SU-DHL-6 (cell line): Measurements from ENCODE around the gene KLHL29.

Experiments used
- H2AFZ ChIP-seq: fragments of 200-600 bp; sonication (generic); 2 replicates; pipeline ENCODE4 v1.6.1; 2014; ENCODE audit warnings: low read depth, mild to moderate bottlenecking, moderate library complexity, mixed read lengths, antibody characterized with exemption, low read length; ENCODE audit not compliant: severe bottlenecking
- H3F3A ChIP-seq: fragments of 200-600 bp; shearing (Covaris generic); 2 replicates; pipeline ENCODE4 v1.6.0; 2016; ENCODE audit warnings: antibody characterized with exemption, mild to moderate bottlenecking; ENCODE audit not compliant: insufficient read depth
- H3K27ac ChIP-seq: fragments of 200-600 bp; sonication (generic); 2 replicates; pipeline ENCODE4 v1.5.1; 2016; ENCODE audit warnings: low read depth, mild to moderate bottlenecking, low read length, moderate library complexity, mixed read lengths
- H3K27me3 ChIP-seq: fragments of 200-600 bp; sonication (generic), shearing (Covaris generic); 2 replicates; pipeline ENCODE4 v1.6.0; 2014; ENCODE audit warnings: mild to moderate bottlenecking, low read length
- H3K36me3 ChIP-seq: fragments of 200-600 bp; sonication (generic); 2 replicates; pipeline ENCODE4 v1.6.1; 2014; ENCODE audit warnings: mild to moderate bottlenecking, low read length, mixed read lengths
- H3K4me2 ChIP-seq: fragments of 300-600, 200-600 bp; shearing (Covaris generic), sonication (generic); 2 replicates; pipeline ENCODE4 v1.6.0; 2014; ENCODE audit warnings: low read length, low read depth, mild to moderate bottlenecking; ENCODE audit not compliant: poor library complexity, severe bottlenecking
- H3K4me3 ChIP-seq: fragments of 200-600 bp; sonication (generic); 2 replicates; pipeline ENCODE4 v1.5.1; 2014; ENCODE audit warnings: antibody characterized with exemption, low read length, mild to moderate bottlenecking, mixed read lengths; ENCODE audit not compliant: insufficient read depth, poor library complexity, severe bottlenecking
- H3K79me2 ChIP-seq: fragments of 200-600 bp; sonication (generic); 2 replicates; pipeline ENCODE4 v1.6.1; 2014; ENCODE audit warnings: mild to moderate bottlenecking, low read length, moderate library complexity; ENCODE audit not compliant: insufficient read depth
- H3K9ac ChIP-seq: fragments of 200-600 bp; sonication (generic); 2 replicates; pipeline ENCODE4 v1.7.0; 2014; ENCODE audit warnings: mild to moderate bottlenecking, low read length
- H3K9me2 ChIP-seq: fragments of 200-600 bp; sonication (generic); replicated peaks from 2 replicates; pipeline ENCODE4 v1.6.1; 2014; ENCODE audit warnings: low read length; ENCODE audit not compliant: insufficient read depth
- H3K9me3 ChIP-seq: fragments of 200-600 bp; sonication (generic); 2 replicates; pipeline ENCODE4 v1.6.1; 2014; ENCODE audit warnings: low read length, mixed read lengths; ENCODE audit not compliant: insufficient read depth
- H4K20me1 ChIP-seq: fragments of 200-600 bp; sonication (generic); 2 replicates; pipeline ENCODE4 v1.6.1; 2014; ENCODE audit warnings: low read depth, mild to moderate bottlenecking, antibody characterized with exemption, low read length, moderate library complexity, mixed read lengths
- EZH2phosphoT487 ChIP-seq: fragments of 200-600 bp; sonication (generic), shearing (Covaris generic); conservative IDR thresholded peaks from 2 replicates; pipeline ENCODE4 v1.6.1; 2018; ENCODE audit warnings: mild to moderate bottlenecking, antibody characterized with exemption, low read length, moderate library complexity, mixed read lengths
- TF ChIP-seq, protein P1 (sequence below): fragments of 200-600 bp; sonication (generic); IDR thresholded peaks from one replicate; pipeline ENCODE4 v1.5.1; 2017; ENCODE audit warnings: antibody characterized with exemption, mild to moderate bottlenecking, low read length, moderate library complexity; ENCODE audit not compliant: insufficient read depth, poor library complexity, severe bottlenecking

The KLHL29 gene

DNA sequence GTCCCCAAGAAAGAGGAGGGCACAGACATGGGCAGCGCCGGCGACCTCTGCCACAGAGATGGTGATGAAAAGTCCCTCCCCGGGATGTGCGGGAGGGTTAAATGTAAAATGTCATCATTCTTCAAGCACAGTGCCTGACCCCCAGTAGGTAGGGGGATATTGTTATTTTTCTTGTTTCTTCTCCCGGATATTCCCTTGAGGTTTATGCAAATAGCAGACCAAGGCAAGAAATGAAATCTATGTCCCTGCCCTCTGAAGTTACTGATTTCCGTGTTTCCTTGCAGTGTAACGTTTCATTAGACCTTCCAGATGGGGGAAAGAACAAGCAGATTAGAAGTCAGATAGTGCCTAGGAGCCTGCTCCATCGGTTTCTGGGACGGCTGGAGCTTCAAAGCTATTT lies 158.3 kb downstream of the KLHL29 start:
- H3K4me2 ChIP-seq: no peak overlapping the region
- no peaks in the 10 kb centered on the region for H3K27me3 ChIP-seq
- no peak overlapping the region for H2AFZ ChIP-seq
- no peaks in the 10 kb centered on the region for H4K20me1 ChIP-seq
- H3K9ac ChIP-seq: no peak overlapping the region
- no peaks in the 10 kb centered on the region for H3K36me3 ChIP-seq
- H3F3A ChIP-seq: no peaks in the 10 kb centered on the region
- no peaks in the 10 kb centered on the region for H3K79me2 ChIP-seq
- no peak overlapping the region for H3K27ac ChIP-seq
- no peaks in the 10 kb centered on the region for H3K9me2 ChIP-seq
- no peaks in the 10 kb centered on the region for H3K9me3 ChIP-seq
- TF ChIP-seq EZH2phosphoT487: no peak
- TF ChIP-seq, protein P1, sequence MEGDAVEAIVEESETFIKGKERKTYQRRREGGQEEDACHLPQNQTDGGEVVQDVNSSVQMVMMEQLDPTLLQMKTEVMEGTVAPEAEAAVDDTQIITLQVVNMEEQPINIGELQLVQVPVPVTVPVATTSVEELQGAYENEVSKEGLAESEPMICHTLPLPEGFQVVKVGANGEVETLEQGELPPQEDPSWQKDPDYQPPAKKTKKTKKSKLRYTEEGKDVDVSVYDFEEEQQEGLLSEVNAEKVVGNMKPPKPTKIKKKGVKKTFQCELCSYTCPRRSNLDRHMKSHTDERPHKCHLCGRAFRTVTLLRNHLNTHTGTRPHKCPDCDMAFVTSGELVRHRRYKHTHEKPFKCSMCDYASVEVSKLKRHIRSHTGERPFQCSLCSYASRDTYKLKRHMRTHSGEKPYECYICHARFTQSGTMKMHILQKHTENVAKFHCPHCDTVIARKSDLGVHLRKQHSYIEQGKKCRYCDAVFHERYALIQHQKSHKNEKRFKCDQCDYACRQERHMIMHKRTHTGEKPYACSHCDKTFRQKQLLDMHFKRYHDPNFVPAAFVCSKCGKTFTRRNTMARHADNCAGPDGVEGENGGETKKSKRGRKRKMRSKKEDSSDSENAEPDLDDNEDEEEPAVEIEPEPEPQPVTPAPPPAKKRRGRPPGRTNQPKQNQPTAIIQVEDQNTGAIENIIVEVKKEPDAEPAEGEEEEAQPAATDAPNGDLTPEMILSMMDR: no peak
- H3K4me3 ChIP-seq: no peak overlapping the region

DNA sequence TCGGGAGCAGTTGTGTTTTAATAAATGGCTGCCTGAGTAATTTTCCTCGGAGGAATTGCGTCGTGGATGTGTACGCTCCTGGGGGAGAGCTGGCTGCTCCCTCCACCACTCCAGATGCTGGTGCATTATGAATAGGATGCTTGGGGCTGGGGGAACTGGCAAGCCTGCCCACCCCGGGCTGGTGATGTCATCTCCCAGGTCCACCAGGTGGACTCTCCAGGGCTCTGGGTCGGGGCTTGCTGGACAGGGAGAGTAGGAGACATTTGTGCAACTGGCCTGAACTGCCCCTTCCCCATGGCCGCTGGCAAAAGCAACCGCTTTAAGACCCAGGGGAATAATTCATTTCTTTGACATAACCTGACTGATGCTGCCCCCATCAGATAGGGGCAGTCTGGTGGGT lies 158.7 kb downstream of the KLHL29 start:
- TF ChIP-seq, protein P1: no peak
- TF ChIP-seq EZH2phosphoT487: no peak
- no peak overlapping the region for H3K4me3 ChIP-seq
- no peak overlapping the region for H3K4me2 ChIP-seq

DNA sequence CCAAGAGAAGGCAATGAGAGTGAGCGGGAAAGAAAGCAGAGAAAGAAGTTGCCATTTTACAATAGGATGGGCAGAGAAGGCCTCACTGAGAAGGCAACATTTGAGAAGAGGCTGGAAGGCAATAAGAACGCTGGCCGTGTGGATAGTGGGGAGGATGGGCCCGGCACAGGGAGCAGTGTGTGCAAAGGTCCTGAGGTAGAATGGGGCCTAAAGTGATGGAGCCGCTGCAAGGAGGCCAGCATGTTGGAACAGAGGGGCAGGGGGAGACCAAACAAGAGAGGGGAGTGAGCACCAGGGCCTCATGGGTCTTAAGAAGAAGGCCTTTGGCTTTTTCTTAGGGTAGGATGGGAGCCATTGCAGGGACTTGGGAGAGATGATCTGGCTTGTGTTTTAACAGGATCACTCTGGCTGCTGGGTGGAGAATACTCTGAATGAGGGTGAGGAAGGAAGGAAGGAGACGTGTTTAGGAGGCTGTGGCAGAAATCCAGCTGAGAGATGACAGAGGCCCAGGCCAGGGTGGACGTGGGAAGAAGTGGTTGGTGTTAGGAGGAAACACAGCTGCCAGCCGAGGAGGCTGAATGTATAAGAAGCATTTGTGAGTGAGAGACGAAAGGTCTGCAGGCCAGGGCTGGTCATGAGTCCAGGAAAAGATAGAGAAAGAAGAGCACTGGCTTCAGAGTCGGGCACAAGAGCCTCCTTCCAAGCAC lies 159.8 kb downstream of the KLHL29 start:
- H2AFZ ChIP-seq: no peak overlapping the region
- H3K4me2 ChIP-seq: no peak overlapping the region
- TF ChIP-seq, protein P1: no peak
- TF ChIP-seq EZH2phosphoT487: no peak
- no peak overlapping the region for H3K4me3 ChIP-seq
- H3F3A ChIP-seq: no peaks in the 10 kb centered on the region
- no peaks in the 10 kb centered on the region for H4K20me1 ChIP-seq
- no peaks in the 10 kb centered on the region for H3K79me2 ChIP-seq
- H3K36me3 ChIP-seq: no peaks in the 10 kb centered on the region
- no peaks in the 10 kb centered on the region for H3K9me3 ChIP-seq
- no peak overlapping the region for H3K9ac ChIP-seq
- H3K27ac ChIP-seq: no peak overlapping the region
- H3K9me2 ChIP-seq: no peaks in the 10 kb centered on the region
- H3K27me3 ChIP-seq: no peaks in the 10 kb centered on the region

More for the DNA sequence above, 158.7 kb downstream of the KLHL29 start:
- H2AFZ ChIP-seq: no peak overlapping the region
- no peaks in the 10 kb centered on the region for H3K9me2 ChIP-seq
- no peaks in the 10 kb centered on the region for H3K9me3 ChIP-seq
- H3K27me3 ChIP-seq: no peaks in the 10 kb centered on the region
- no peak overlapping the region for H3K27ac ChIP-seq
- no peaks in the 10 kb centered on the region for H3K36me3 ChIP-seq
- no peak overlapping the region for H3K9ac ChIP-seq
- no peaks in the 10 kb centered on the region for H4K20me1 ChIP-seq
- H3F3A ChIP-seq: no peaks in the 10 kb centered on the region
- no peaks in the 10 kb centered on the region for H3K79me2 ChIP-seq
